ENCODE measurements around the gene LRRC28.

DNA sequence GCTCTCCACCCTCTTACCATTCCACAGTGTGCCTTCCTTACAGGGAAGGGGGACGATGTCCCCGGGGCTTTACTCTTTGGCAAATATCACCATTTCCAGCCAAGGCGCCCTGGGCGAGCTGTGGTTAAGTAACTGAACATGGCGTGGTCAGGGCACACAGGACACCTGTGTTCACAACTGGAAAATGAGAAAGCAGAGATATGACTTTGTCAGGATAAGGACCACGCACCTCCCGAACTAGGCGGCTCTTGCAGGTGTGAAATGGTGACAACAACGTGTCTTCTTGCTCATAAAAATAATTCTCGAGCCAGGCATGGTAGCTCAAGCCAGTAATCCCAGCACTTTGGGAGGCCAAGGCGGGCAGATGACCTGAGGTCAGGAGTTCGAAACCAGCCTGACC, 154.8 kb downstream of the LRRC28 start:
- TF ChIP-seq POLR2A (IDR thresholded peaks at IDR 0.05): no peak
- TF ChIP-seq, protein P1, sequence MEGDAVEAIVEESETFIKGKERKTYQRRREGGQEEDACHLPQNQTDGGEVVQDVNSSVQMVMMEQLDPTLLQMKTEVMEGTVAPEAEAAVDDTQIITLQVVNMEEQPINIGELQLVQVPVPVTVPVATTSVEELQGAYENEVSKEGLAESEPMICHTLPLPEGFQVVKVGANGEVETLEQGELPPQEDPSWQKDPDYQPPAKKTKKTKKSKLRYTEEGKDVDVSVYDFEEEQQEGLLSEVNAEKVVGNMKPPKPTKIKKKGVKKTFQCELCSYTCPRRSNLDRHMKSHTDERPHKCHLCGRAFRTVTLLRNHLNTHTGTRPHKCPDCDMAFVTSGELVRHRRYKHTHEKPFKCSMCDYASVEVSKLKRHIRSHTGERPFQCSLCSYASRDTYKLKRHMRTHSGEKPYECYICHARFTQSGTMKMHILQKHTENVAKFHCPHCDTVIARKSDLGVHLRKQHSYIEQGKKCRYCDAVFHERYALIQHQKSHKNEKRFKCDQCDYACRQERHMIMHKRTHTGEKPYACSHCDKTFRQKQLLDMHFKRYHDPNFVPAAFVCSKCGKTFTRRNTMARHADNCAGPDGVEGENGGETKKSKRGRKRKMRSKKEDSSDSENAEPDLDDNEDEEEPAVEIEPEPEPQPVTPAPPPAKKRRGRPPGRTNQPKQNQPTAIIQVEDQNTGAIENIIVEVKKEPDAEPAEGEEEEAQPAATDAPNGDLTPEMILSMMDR (IDR thresholded peaks at IDR 0.05): no peak

All from lower leg skin (tissue), 3 donors.